Esophagus muscularis mucosa (tissue), 4 donors: ENCODE results near the gene TNK2. TPM values are rescaled to one million over a fixed set of nuclear protein-coding genes. Genes with fewer than 3 reads are reported as not detected.
A peak's percentile ranks its signal among the peaks of the same experiment; 100 is the strongest.

ENCODE experiments used
- DNase-seq: peaks from one replicate; pipeline ENCODE4 v3.0.0-alpha.2; 2017; ENCODE audit errors: extremely low spot score
- H3K27ac ChIP-seq, 4 donors: fragments of 200-600 bp; sonication (generic); replicated peaks in 1 of 4; 1 replicate in 3 of 4; 2 replicates in 1 of 4; pipeline ENCODE4 v1.5.1; 2016 to 2019; ENCODE audit warnings: mild to moderate bottlenecking in 1 of 4
- H3K27me3 ChIP-seq, 4 donors: fragments of 200-600 bp; sonication (generic); one replicate each; pipeline versions ENCODE4 v1.5.1 to v1.6.0; 2016 to 2019
- H3K36me3 ChIP-seq, 4 donors: fragments of 200-600 bp; sonication (generic); one replicate each; pipeline ENCODE4 v1.5.1; 2016 to 2019
- H3K4me1 ChIP-seq, 4 donors: fragments of 200-600 bp; sonication (generic); one replicate each; pipeline ENCODE4 v1.5.1; 2016 to 2019
- H3K4me3 ChIP-seq, 4 donors: fragments of 200-600 bp; sonication (generic); 1 replicate in 2 of 4; 2 replicates in 2 of 4; pipeline ENCODE4 v1.5.1; 2016 to 2019; ENCODE audit warnings: mild to moderate bottlenecking in 4 of 4, moderate library complexity in 1 of 4
- H3K9me3 ChIP-seq, 4 donors: fragments of 200-600 bp; sonication (generic); 1 replicate in 3 of 4; 2 replicates in 1 of 4; pipeline ENCODE4 v1.5.1; 2016 to 2019
- EP300 ChIP-seq: sonication (generic); formaldehyde crosslinking; IDR thresholded peaks from one replicate; pipeline ENCODE4 v1.6.1; 2017; ENCODE audit warnings: antibody characterized with exemption
- POLR2A ChIP-seq: fragments of 450-650 bp; IDR thresholded peaks from one replicate; pipeline ENCODE4 v1.6.1; 2017; ENCODE audit warnings: antibody characterized with exemption, moderate library complexity, mild to moderate bottlenecking, low read depth
- POLR2AphosphoS5 ChIP-seq, 2 donors: sonication (generic); formaldehyde crosslinking; IDR thresholded peaks; one replicate each; pipeline ENCODE4 v1.6.1; 2017; ENCODE audit warnings: antibody characterized with exemption in 2 of 2
- WGBS: methylation state at CpG from one replicate; pipeline ENCODE4 v1.1.5; 2018; 5-methylcytosine and 5-hydroxymethylcytosine counted together
- intact Hi-C: fragments of 100-400 bp; cut with DNase I; formaldehyde crosslinking; loops from one replicate; pipeline ENCODE4 v1.15.1; 2023
- total RNA-seq, 4 donors: library from RNA; depleted of rRNA; stranded (reverse); fragments of >200 nt; gene quantifications; one replicate each; pipeline versions ENCODE4 v1.1.0 to v1.2.1, GENCODE V29; 2016
- TF ChIP-seq, protein P1 (sequence below), 3 experiments: fragments of 200-600 bp in 2 of 3; fragments of 450-650 bp in 1 of 3; sonication (generic) in 2 of 3; IDR thresholded peaks; one replicate each; pipeline ENCODE4 v1.5.1; 2017 to 2019; ENCODE audit warnings: antibody characterized with exemption in 3 of 3, mild to moderate bottlenecking in 2 of 3, moderate library complexity in 1 of 3

Gene TNK2
- total RNA-seq, 4 donors from 2014 or later = 16.4 to 42.3 (median 28.3) TPM

GRCh38 chr3:195895861-195896360 is 12.4 kb downstream of the TNK2 start:
- whole genome bisulfite sequencing = 5% methylated on average over 4 of the region's 47 CpGs
- no peak for DNase-seq
- peak overlapping the region; percentile 89 to 95 (median 93) for H3K27ac ChIP-seq
- TF ChIP-seq POLR2AphosphoS5 (IDR thresholded peaks at IDR 0.05) (peak; percentile 9 to 51), EP300 (no peak), POLR2A (no peak)
- no peaks in the 10 kb centered on the region for H3K36me3 ChIP-seq
- no peaks in the 10 kb centered on the region for H3K9me3 ChIP-seq
- peaks cover 68 to 82% (median 79%) of the 10 kb centered on the region in 4 donors for H3K4me1 ChIP-seq
- H3K27me3 ChIP-seq = no peaks in the 10 kb centered on the region
- intact Hi-C loops = loop anchor here (2.0 kb wide), 1 partner anchor 19 kb away; no protein-coding TSS in a partner anchor
- peak overlapping the region; percentile 64 to 78 (median 74) for H3K4me3 ChIP-seq

DNA sequence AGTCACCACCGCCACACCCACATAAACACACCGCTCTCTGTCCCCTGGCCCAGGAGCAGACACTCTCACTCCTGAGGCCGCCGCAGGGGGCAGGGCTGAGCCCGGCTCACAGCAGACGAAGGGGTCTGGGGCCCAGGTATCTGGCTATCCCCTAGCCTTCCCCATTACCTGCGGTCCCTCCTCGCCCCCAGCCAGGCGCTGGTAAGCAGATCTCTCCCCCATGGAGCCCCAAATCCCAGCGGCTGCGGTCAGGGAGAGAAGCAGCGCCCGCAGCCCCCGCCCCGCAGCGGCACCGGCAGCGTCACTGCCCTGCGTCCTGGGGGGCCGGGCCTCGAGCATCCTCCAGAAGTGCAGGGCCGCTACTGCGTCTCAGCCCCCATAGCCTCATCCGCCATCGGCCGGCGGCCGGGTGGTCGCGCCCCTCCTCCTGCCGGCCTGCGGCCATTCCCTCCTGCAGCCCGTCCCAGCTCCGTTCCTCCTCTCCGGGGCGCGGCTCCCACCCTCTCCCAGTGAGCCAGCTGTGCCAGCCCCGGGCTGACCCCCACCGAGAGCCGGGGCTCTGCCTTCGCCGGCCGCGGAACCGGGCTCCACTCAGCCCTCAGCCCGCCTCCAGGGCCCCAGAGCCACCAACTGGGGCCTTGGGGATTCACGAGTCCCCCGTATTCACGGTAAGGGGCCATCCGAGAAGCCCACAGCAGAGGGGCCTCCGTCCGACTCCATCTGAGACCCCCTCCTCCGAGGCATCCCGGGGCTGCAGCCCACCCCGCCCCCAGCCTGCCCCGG is 13.1 kb downstream of the TNK2 start:
- Histone ChIP-seq H3K4me1 (peaks cover 68 to 84% (median 82%) of the 10 kb centered on the region in 4 donors), H3K4me3 (peak overlapping the region; percentile 64 to 78 (median 74)), H3K27ac (peak overlapping the region; percentile 89 to 95 (median 93)), H3K27me3 (no peaks in the 10 kb centered on the region), H3K9me3 (no peaks in the 10 kb centered on the region), H3K36me3 (no peaks in the 10 kb centered on the region)
- DNase-seq = no peak
- WGBS = 0% methylated on average over 3 of the region's 56 CpGs
- intact Hi-C loops = loop anchor here (2.0 kb wide), 1 partner anchor 20 kb away; no protein-coding TSS in a partner anchor
- TF ChIP-seq EP300 (no peak), POLR2A (no peak)

DNA sequence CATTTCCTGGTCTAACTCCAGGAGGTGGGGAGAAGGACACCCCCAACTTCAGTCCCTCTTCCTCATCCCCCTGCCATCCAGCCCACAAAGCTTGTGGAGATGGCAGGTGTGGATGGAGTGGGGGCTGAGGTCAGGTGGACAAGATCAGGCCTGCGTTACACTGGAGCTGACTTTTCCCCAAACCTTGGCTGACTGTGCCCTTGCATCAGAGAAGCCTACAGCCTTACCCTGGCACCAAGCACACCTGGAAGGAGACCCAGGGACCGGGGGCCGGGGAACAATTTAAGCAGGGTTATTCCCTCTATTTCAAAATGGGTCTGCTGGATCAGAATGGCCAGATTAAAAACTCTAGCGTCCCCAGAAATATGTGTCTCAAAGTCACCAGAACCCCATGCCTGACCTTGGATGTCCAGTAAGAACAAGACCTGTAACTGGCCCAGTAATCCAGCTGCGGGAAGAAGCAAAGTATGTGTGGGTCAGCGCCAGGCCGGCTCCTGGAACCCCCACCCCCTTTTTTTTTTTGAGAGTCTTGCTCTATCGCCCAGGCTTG is 14.4 kb downstream of the TNK2 start:
- Histone ChIP-seq H3K27ac (peak overlapping the region; percentile 89 to 95 (median 93)), H3K4me3 (peak overlapping the region in 2 of 4 donors; percentile 70 to 78), H3K9me3 (no peaks in the 10 kb centered on the region), H3K27me3 (no peaks in the 10 kb centered on the region), H3K4me1 (peaks cover 69 to 92% (median 90%) of the 10 kb centered on the region in 4 donors), H3K36me3 (no peaks in the 10 kb centered on the region)
- intact Hi-C loops = loop anchor here (1.0 to 2.0 kb wide), 2 partner anchors 21 to 33 kb away; no protein-coding TSS in a partner anchor
- 90% methylated on average over 8 of the region's 8 CpGs for WGBS
- DNase-seq = no peak
- TF ChIP-seq EP300 (no peak), POLR2AphosphoS5 (IDR thresholded peaks at IDR 0.05) (no peak), POLR2A (no peak)
- TF ChIP-seq, protein P1, sequence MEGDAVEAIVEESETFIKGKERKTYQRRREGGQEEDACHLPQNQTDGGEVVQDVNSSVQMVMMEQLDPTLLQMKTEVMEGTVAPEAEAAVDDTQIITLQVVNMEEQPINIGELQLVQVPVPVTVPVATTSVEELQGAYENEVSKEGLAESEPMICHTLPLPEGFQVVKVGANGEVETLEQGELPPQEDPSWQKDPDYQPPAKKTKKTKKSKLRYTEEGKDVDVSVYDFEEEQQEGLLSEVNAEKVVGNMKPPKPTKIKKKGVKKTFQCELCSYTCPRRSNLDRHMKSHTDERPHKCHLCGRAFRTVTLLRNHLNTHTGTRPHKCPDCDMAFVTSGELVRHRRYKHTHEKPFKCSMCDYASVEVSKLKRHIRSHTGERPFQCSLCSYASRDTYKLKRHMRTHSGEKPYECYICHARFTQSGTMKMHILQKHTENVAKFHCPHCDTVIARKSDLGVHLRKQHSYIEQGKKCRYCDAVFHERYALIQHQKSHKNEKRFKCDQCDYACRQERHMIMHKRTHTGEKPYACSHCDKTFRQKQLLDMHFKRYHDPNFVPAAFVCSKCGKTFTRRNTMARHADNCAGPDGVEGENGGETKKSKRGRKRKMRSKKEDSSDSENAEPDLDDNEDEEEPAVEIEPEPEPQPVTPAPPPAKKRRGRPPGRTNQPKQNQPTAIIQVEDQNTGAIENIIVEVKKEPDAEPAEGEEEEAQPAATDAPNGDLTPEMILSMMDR (IDR thresholded peaks at IDR 0.05) = no peak

- Histone ChIP-seq H3K27ac (peak overlapping the region; percentile 89 to 95 (median 93)), H3K27me3 (no peaks in the 10 kb centered on the region), H3K9me3 (no peaks in the 10 kb centered on the region), H3K36me3 (peaks cover 0 to under 1% (median 0%) of the 10 kb centered on the region in 4 donors), H3K4me1 (peaks cover 69 to 91% (median 89%) of the 10 kb centered on the region in 4 donors), H3K4me3 (no peak overlapping the region)
- intact Hi-C loops = no loop called here
- TF ChIP-seq EP300 = no peak
- TF ChIP-seq, protein P1 (IDR thresholded peaks at IDR 0.05) = no peak
- no peak for TF ChIP-seq POLR2AphosphoS5 (IDR thresholded peaks at IDR 0.05)
- DNase-seq = no peak
- WGBS = 25% methylated on average over 2 of the region's 4 CpGs
These were observed 14.8 kb downstream of the TNK2 start for GRCh38 chr3:195893516-195893915.

- TF ChIP-seq POLR2A = no peak
- TF ChIP-seq POLR2AphosphoS5 (IDR thresholded peaks at IDR 0.05) = no peak
- TF ChIP-seq, protein P1 (IDR thresholded peaks at IDR 0.05) = no peak
- no peak for TF ChIP-seq EP300
- 26% methylated on average over 5 of the region's 9 CpGs for WGBS
- Histone ChIP-seq H3K4me1 (peaks cover 66 to 88% (median 86%) of the 10 kb centered on the region in 4 donors), H3K27me3 (no peaks in the 10 kb centered on the region), H3K36me3 (peaks cover 0 to 6% (median under 1%) of the 10 kb centered on the region in 4 donors), H3K27ac (peak overlapping the region; percentile 89 to 95 (median 93)), H3K9me3 (no peaks in the 10 kb centered on the region), H3K4me3 (peak overlapping the region; percentile 44 to 57 (median 50))
- intact Hi-C loops = no loop called here
- DNase-seq = no peak
These were observed 15.3 kb downstream of the TNK2 start for GRCh38 chr3:195893044-195893395.
